ENCODE measurements around the gene CMTM6.
"Not testable (repeated sequence)": the region's sequence is repeated elsewhere in the genome, so short reads cannot be mapped to it uniquely, and the experiment has no call there.

The CMTM6 gene

DNA sequence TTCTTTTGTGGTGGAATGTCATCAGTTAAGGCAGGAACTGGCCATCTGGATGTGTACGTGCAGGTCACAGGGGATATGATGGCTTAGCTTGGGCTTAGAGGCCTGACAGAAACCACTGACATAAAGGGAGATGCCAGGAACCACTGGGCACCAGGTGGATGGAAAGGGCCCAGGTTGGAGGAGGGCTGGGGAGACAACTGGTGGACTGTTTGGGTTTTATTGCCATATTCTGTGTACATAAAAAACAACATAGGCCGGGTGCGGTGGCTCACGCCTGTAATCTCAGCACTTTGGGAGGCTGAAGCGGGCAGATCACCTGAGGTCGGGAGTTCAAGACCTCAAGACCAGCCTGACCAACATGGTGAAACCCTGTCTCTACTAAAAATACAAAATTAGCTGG lies 35.8 kb downstream of the CMTM6 start:
- not testable (repeated sequence) for DNase-seq (ENCODE audit: low read depth)

DNA sequence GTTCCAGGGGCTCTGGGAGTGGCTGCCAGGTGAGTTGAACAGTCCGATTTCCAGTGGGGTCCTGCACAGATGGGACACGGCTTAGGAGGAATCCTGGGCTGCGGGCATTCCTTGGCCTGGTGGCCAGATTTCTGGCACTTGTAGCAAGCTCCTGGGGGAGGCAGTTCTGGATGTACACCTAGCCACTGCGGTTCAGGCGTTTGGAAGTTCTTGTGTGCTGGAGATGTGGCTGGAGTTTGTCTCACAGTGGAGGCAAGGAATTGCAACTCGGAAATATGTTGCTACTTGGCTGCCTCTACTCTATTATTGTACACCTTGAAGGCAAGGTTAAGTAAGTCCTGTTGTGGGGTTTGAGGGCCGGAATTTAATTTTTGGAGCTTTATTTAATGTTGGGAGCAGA lies 37.9 kb downstream of the CMTM6 start:
- not testable (repeated sequence) for DNase-seq (ENCODE audit: low read depth)

DNA sequence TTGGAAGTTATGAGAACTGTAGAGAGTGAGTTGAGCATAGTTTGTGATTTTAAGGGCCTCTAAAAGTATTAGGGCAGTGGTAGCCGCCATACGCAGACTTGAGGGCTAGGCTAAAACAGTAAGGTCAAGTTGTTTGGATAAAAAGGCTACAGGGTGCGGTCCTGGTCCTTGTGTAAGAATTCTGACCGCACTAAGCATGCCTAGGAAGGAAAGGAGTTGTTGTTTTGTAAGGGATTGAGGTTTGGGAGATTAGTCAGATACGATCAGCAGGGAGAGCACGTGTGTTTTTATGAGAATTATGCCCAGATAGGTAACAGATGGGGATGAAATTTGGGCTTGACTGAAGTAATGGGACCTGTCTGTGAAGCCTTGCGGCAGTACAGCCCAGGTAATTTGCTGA lies 39.2 kb downstream of the CMTM6 start:
- not testable (repeated sequence) for DNase-seq (ENCODE audit: low read depth)

DNA sequence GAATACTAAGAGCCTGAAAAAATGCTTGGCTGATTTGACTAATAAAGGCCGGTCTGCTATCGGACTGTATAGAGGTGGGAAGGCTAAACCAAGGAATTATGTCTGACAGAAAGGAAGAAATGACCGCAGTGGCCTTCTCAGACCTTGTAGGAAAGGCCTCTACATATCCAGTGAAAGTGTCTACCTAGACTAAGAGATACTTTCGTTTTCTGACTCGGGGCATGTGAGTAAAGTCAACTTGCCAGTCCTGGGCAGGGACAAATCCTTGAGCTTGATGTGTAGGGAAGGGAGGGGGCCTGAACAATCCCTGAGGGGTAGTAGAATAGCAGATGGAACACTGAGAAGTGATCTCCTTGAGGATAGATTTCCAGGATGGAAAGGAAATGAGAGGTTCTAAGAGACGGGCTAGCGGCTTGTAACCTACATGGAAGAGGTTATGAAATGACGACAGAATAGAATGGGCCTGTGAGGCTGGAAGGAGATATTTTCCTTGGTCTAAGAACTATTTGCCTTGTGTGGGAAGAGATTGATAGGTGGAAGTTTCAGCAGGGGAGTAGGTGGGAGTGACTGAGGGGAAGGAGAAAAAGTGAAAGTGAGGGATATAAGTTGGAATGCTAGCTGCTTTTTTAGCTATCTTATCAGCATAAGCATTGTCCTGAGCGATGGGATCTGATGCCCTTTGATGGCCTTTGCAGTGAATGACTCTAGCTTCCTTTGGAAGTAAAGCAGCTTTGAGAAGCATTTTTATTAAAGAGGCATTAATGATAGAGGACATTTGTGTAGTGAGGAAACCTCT lies 40.3 kb downstream of the CMTM6 start:
- DNase-seq (ENCODE audit: low read depth): not testable (repeated sequence)

DNA sequence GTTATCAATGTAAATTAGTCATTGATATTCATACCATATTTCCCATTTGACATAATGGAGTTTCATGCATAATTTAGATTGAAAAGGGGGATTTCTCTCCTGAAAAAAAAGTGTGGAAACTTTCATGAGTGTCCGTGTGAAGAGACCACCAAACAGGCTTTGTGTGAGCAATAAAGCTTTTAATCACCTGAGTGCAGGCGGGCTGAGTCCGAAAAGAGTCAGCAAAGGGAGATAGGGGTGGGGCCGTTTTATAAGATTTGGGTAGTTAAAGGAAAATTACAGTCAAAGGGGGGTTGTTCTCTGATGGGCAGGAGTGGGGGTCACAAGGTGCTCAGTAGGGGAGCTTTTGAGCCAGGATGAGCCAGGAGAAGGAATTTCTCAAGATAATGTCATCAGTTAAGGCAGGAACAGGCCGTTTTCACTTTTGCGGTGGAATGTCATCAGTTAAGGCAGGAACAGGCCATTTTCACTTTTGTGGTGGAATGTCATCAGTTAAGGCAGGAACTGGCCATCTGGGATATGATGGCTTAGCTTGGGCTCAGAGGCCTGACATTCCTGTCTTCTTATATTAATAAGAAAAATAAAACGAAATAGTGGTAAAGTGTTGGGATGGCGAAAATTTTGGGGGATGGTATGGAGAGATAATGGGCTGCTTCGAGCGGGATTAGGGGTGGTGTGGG lies 41.7 kb downstream of the CMTM6 start:
- not testable (repeated sequence) for DNase-seq (ENCODE audit: low read depth)

DNA sequence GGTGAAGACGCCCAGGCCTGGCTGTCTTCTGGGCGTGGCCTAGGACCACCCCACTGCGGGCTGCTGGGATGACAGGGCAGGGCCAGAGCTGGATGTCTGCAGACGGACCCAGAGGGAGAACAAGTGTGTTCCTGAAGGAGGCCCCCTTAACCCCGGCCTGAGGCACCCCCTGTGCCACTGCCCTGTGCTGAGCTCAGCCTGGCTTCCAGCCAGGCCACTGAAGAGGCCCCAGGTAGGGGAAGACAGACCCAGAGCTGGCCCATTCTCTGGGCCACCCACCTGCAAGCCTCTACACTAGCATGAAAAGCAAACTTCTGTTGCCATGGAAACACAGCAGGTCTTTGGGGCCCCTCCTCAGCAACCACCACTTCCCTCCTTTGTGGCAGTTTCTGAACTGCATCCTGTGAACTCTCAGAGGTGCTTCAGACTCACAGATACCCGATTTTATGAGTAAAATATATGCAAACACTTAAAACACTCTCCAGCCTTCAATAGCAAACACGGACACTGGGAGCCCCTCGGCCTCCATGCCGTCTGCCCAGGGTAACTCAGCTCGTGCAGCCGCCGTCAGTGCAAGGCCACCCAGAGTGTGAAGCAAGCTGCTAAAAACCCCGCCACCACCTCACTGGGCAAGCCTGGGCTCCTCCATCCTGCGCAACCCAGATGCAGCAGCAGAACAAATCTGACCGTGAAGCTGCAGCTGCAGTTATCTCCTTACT lies 42.5 kb downstream of the CMTM6 start:
- DNase-seq (ENCODE audit: low read depth): no peak

DNA sequence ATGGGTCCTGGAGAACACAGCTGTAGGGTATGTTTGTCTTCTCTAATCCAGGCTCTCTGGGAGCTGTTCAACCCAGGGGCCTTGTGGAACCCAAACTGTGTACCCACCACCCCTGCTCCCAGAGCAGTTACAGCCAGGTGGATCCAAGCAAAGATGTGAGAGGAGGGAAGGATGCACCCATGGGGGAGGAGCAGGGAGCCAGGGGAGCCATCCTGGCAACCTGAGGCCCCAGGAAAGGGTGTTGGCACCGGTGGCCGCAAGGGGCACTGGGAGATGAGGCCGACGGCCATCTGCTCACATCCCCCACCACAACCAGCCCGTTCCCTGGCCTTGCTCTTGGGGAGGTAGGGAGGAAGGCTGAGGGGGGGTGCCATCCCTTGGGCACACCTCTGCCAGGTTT lies 43.2 kb downstream of the CMTM6 start:
- no peak for DNase-seq (ENCODE audit: low read depth)

DNA sequence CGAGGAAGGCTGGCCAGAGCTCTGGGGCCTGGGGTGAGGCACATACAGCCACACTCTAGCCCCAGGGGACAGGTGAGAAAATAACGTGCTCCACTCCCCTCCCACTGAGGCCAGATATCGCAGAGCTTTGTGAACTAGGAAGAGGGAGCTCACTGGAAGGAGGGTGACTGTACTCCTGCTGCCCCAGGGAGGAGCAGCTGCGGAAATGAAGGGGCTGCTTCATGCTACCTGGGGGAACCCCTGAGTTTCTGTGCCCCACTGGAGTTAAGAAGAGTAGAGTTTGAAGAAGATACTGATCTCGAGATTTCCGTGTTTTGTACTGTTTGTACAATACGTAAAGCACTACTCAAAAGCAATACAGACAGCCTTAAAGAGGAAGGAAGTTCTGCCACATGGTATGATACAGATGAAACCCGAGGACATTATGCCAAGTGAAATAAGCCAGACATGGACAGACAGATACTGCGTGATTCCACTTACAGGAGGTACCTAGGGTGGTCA lies 44.6 kb downstream of the CMTM6 start:
- DNase-seq (ENCODE audit: low read depth): no peak

DNA sequence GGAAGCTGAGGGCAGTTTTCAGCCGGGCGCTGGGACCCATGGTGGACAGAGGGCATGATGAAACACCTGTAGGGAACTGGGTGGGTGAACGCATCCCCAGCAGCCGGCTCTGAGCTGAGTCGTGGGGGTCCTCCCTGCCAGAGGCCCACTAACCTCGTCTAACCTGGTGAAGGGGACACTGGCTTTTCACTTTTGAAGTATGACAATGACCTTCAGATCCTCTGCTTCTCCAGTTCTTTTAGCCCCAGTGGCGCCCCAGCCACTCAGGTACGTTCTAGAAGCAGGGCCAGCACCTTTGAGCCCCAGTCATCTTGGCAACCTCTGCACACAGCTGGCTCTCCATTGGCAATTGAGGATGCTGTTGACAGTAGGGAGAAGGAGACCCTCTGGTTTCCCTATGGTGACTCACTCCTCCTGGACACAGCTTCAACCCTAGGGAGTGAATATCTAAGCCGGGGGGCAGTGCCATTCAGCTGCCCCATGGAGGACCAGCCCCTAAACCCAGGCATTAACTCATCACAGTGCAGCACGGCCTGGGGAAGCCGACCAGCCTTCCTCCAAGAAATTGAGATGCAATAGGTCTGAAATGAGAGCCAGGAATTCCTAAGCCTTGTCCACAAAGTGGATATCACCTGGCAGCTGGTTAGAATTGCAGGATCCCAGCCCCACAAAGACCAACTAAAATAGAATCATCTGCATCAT lies 46.1 kb downstream of the CMTM6 start:
- no peak for DNase-seq (ENCODE audit: low read depth)

DNA sequence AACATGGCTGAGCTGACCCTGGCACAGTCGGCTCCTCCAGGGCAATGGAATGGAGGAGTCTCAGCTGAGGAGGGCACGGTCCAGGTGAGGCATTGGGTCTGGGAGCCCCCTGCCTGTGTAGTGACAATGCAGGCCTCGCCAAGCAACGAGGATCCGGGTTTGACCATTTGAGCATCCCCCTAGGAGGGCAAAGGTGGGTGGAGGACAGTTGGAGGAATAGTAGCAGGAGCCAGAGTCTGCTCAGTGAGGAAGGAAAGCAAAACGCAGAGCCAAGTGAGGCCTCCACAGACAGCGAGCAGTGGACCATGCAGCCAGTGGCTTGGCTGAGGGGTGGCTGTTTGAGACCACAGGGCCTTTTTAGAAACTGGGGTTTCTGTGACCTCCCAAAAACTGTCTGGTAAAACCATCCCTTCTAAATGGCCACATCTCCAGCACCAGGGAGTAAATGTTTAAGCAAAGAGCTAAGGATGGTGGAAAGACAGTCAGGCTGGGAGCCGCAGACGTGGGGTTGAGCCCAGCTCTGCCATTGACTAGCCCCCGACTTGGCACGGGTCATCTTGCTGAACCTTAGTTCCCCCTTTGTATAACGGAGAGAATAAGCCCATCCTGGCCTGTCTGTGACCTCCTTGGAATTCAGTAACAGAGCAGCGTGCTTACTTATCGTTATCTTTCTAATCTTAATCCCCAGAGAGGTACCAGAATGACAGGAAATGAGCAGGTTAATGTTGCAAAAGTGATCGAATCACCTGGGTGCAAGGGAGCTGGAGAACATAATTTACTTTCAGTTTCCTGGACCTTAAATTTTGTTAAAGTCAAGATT lies 46.8 kb downstream of the CMTM6 start:
- DNase-seq (ENCODE audit: low read depth): no peak

DNA sequence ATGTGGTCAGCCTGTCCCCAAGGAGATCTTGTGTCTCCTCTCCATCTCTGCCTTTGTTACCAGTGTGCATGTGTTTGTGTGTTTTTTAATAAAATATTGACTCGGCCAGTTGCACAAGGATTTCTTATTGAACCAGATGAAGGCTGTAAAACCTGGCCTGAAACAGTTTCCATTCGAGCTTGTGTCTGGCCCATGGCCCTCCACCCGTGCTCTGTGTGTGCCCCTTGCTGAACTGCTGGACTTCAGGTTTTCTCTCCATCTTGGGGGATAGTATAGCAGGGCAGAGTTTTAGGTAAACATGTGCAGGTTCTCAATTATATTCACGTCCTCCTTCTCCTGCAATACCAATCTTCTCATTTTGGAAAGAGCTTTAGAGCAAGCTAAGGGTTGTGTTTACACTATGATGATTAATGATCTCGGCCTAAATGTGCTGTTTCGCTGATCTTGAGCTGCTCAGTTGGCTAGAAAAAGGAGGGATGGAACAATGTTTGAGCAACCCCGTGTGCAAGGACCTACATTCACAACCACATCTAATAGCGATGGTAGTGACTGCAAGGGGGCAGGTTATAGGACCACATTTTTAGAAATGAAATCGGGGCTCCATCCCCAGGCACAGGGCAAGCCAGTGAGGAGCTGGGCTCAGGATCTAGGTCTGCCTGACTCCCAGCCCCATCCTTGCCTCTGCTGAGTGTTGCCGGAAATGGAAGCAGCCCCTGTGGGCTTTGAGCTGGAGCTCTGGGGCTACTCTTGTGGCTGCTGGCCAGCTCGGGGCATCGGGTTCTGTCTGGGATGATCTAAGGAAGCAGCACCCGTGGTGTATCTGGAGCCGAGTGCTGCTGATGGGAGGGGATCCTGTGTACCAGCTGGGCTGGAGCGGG lies 47.7 kb downstream of the CMTM6 start:
- DNase-seq (ENCODE audit: low read depth): no peak

DNA sequence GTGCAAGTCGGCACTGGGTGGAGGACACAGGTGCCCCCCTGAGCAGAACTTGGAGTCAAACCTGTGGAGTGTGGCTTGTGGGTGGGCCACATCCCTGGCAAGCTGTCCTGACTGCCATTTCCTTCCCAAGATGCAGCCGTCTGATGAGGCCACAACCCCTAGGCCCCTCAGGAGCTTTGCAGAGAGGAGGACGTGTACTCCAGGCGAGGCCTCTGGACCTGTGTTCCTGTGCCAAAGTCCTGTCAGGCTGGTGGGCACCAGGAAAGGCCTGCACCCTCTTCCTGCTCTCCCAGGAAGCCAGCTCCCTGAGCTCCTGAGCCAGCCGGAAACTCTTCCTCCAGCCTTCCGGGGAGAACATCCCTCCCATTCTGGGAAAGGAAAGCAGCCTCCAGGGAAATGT lies 48.5 kb downstream of the CMTM6 start:
- no peak for DNase-seq (ENCODE audit: low read depth)

DNA sequence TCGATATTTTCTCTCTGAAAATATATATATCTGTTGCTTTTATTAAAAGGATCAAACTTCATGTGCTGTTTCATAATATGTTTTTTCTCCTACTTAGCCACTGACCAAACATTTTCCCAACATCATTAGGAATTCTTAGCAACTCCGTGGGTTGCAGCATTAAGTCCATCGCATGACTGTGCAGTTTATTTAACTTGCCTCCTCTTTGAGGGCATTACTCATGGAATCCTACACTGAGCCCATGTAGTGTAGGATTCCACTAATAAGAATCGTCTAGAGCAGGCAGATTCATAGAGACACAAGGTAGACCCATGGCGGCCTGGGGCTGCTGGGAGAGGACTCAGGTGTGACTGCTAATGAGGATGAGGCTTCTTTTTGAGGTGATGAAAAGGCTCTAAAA lies 49.3 kb downstream of the CMTM6 start:
- DNase-seq (ENCODE audit: low read depth): no peak

DNA sequence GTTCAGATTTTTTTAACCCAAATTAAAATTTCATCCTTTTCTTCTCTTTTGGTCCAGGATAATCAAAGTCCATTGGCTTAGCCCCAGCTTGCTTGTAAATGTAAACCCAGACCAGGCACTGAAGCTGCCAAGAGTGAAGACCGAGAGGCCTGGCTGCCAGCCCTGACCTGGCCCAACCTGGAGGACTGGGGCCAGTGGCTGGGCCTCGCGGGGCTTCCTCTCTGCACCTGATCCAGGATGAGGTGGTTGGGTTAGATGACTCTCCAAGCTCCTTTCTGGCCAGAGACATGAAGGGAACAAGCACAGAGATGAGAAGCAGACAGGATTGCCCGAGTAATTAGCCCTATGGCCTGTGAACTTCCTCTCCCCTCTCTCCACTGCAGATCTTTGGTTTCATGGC lies 50.6 kb downstream of the CMTM6 start:
- no peak for DNase-seq (ENCODE audit: low read depth)

DNA sequence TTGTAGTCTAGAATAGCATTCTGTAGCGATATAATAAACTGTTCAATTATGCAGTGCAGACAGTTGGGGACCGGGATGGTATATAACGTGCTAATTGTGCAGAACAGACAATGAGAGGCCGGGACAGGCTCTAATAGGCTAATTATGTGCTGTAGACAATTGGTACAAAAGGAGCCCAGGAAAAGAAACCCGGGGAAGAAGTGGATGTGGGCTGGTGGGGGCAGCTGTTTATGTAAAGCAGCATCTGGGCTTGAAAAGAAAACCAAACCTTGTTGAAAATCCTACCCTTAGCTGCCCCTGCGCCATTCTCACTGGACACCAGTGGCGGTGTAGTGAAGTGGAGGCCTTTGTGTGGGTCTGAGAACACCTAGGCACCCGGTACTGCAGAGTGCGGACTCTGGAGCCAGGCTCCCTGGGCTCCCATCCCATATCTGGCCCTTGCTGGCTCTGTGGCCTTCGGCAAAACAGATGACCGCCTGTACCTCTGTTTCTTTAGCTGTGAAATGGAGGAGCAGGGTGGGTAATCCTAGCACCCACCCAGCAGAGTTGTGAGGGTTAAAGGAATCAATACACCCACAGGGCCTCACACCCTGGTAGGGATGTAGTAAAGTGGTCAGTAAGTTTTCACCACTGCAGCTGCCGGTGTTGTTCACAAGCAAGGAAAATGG lies 51.5 kb downstream of the CMTM6 start:
- no peak for DNase-seq (ENCODE audit: low read depth)

DNA sequence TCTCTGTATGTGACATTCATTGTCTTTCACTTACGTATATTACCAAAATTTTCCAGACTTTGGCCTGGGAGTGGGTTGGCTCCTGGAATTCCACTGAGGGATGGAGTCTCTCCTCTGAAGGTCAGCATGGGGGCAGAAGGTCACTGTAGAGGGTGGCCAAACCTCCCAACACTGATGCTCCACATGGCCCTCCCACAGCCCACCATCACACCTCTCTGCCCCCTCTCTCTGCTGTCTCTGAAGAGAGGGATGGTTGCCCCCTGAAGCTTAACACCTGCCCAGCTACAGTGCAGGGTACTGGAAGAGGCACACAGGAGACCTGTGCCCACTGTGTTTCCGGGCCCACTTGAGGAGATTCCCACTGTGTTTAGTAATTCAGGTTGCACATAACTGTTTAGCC lies 52.2 kb downstream of the CMTM6 start:
- DNase-seq (ENCODE audit: low read depth): no peak

DNA sequence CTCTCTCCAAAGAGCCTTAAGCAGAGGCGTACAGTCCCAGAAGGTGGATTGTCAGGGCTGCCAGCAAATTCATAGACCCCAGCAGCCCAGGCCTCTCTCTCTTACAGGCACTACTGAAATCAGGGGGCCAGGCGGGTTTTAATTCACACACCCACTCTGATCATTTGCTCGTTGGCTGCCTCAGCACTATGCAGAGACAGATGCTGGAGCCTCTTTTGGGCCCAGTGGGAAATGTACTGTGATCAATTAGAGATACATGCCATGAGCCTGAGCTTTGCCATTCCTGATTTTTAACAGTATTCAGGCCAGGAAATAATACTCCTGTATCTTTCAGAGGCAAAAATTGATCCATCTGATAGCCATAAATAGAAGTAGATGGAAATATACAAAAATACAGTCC lies 53.0 kb downstream of the CMTM6 start:
- no peak for DNase-seq (ENCODE audit: low read depth)

DNA sequence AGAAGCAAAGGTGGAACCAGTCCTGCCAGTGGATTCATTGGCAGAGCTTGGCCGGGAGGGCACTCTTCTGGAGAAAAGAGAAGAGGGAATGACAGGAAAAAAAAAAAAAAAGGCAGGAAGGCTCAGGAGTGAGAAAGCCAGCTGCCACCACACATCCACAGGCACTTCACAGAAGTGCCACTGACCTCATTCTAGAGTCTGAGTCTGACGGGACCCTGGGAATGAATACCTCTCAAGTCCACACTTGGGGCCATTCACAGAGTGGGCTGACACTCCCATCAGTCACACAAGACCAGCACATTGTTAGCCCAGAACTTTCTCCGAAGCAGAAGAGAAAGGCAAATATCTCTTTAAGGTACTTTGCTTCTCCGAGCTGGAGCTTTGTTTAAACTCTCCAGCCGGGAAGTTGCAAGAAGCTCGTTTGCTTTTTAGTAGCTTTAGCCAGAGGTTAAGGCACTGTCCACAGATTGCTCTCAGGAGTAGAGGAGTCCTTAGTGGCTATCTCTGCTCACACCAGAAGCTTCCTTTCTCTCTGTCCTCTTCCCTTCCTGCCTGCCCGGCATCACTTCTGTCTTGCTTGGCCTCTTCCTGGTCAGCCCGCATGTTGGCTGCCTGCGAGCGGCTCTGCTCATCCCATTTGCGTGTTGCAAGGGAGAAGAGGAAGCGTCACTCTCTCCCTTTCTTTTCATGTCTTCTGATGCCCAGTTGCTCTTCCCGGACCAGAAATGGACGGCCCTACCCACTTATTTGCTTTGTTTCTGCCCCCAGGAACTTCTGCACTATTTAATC lies 53.8 kb downstream of the CMTM6 start:
- no peak for DNase-seq (ENCODE audit: low read depth)

DNA sequence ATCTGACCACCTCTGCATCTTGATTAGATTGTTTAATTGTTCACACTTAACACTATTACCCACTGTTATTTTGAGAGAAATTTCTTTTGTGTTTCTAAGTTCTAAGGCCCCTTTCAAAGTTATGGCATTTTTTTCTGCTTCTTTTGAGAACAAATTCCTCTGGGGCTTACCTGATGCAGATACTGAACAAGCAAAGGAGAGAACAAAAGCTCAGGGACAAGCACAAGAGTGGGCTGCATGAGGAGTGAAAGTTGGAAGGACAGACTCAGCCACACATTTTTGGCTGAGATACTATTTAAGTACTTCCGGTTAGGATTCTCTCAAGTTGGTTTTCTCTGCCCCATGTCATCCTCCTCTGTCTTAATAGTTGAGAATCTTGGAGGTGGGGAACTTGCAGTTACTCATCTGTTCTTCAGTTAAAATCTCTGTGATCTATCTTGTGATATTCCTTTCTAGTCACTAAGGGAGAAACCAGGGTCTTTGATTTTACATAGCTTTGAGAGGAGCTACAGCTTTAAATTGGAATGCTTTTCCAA lies 54.7 kb downstream of the CMTM6 start:
- DNase-seq (ENCODE audit: low read depth): no peak
